Gastrocnemius medialis (tissue), 4 donors: Measurements from ENCODE around the gene MAD1L1.

Experiments used
- POLR2A ChIP-seq, 2 donors: fragments of 450-650 bp; IDR thresholded peaks; one replicate each; pipeline ENCODE4 v1.6.1; 2017; ENCODE audit warnings: antibody characterized with exemption in 2 of 2, mild to moderate bottlenecking in 2 of 2, moderate library complexity in 2 of 2
- TF ChIP-seq, protein P1 (sequence below), 5 experiments: fragments of 450-650 bp in 3 of 5; fragments of 200-600 bp in 2 of 5; sonication (generic) in 2 of 5; IDR thresholded peaks in 4 of 5; conservative IDR thresholded peaks in 1 of 5; 1 replicate in 4 of 5; 2 replicates in 1 of 5; pipeline ENCODE4 v1.5.1; 2016 to 2019; ENCODE audit warnings: antibody characterized with exemption in 5 of 5, mild to moderate bottlenecking in 3 of 5, moderate library complexity in 3 of 5

DNA sequence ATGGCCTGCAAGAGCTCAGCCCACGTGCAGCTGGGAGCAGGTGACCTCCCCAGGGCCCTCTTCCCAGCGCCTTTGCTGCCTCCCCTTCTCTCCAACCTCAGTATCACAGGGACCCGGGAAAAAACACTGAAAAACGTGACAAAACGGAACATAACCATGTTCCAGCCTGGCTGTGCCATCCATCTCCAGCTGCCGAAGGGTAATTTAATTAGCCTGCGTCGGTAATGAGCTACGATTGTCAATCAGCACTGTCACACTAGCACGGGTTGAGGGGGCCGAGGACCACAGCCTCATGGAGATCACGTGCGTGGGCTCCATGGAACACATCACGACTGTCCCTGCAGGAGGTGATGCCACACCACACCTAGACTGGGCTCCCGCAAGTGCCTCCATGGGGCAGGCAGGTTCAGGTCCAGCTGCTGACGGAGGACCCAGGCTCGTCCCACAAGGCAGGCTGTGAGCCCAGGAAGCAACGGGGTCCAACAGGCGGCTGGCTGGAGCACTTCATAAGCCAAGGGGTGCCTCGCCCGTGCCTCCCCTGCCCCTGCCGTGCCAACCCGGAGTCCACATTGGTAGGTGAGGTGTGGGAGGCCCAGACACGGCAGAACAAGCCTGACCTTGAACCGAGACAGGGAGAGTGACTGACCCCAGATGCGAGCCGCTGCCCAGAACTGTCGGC lies 363.2 kb downstream of the MAD1L1 start:
- TF ChIP-seq, protein P1, sequence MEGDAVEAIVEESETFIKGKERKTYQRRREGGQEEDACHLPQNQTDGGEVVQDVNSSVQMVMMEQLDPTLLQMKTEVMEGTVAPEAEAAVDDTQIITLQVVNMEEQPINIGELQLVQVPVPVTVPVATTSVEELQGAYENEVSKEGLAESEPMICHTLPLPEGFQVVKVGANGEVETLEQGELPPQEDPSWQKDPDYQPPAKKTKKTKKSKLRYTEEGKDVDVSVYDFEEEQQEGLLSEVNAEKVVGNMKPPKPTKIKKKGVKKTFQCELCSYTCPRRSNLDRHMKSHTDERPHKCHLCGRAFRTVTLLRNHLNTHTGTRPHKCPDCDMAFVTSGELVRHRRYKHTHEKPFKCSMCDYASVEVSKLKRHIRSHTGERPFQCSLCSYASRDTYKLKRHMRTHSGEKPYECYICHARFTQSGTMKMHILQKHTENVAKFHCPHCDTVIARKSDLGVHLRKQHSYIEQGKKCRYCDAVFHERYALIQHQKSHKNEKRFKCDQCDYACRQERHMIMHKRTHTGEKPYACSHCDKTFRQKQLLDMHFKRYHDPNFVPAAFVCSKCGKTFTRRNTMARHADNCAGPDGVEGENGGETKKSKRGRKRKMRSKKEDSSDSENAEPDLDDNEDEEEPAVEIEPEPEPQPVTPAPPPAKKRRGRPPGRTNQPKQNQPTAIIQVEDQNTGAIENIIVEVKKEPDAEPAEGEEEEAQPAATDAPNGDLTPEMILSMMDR (IDR thresholded peaks at IDR 0.05 in 4 of 5, conservative IDR thresholded peaks at IDR 0.05 in 1 of 5): no peak
- TF ChIP-seq POLR2A (IDR thresholded peaks at IDR 0.05): no peak
